ENCODE measurements around the gene CDHR5. TPM values are rescaled to one million over a fixed set of nuclear protein-coding genes. Genes with fewer than 3 reads are reported as not detected.
A peak's percentile ranks its signal among the peaks of the same experiment; 100 is the strongest.

CDHR5 gene
- not detected in 2 replicates for total RNA-seq

- H4K20me1 ChIP-seq (ENCODE audit: insufficient read depth, low read length): peaks cover 6% of the 10 kb centered on the region
- DNase-seq (ENCODE audit: insufficient read length, low spot score, missing footprints): no peak
- TF ChIP-seq, protein P1, sequence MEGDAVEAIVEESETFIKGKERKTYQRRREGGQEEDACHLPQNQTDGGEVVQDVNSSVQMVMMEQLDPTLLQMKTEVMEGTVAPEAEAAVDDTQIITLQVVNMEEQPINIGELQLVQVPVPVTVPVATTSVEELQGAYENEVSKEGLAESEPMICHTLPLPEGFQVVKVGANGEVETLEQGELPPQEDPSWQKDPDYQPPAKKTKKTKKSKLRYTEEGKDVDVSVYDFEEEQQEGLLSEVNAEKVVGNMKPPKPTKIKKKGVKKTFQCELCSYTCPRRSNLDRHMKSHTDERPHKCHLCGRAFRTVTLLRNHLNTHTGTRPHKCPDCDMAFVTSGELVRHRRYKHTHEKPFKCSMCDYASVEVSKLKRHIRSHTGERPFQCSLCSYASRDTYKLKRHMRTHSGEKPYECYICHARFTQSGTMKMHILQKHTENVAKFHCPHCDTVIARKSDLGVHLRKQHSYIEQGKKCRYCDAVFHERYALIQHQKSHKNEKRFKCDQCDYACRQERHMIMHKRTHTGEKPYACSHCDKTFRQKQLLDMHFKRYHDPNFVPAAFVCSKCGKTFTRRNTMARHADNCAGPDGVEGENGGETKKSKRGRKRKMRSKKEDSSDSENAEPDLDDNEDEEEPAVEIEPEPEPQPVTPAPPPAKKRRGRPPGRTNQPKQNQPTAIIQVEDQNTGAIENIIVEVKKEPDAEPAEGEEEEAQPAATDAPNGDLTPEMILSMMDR (IDR thresholded peaks at IDR 0.05; ENCODE audit: extremely low read depth, low read depth, low read length): no peak
Observed at GRCh38 chr11:624705-625635, at the start of gene CDHR5. CDHR5 (minus strand) TSS chr11:624955; CDS start chr11:624902, 53 bp downstream.

GRCh38 chr11:674406-674805, 49.7 kb upstream of the CDHR5 start:
- no peak for DNase-seq (ENCODE audit: insufficient read length, low spot score, missing footprints)

More at GRCh38 chr11:624705-625635, at the start of gene CDHR5:
- H3K79me2 ChIP-seq (ENCODE audit: insufficient read depth, low read length): no peaks in the 10 kb centered on the region
- no peaks in the 10 kb centered on the region for H3K36me3 ChIP-seq (ENCODE audit: insufficient read depth, low read length)
- H3K4me1 ChIP-seq (ENCODE audit: insufficient read depth, low read length): peaks cover 15% of the 10 kb centered on the region
- no peak within 1 kb of the TSS for H3K4me2 ChIP-seq (ENCODE audit: insufficient read depth, low read length)
- H3K27ac ChIP-seq (ENCODE audit: low read depth, low read length): no peak within 1 kb of the TSS
- H3K4me3 ChIP-seq (ENCODE audit: insufficient read depth, low read length): no peak within 1 kb of the TSS
- no peak within 1 kb of the TSS for H2AFZ ChIP-seq (ENCODE audit: low read length)
- no peaks in the 10 kb centered on the region for H3K27me3 ChIP-seq (ENCODE audit: insufficient read depth, low read length)
- no peaks in the 10 kb centered on the region for H3K9me3 ChIP-seq (ENCODE audit: low read depth, low read length)

DNA sequence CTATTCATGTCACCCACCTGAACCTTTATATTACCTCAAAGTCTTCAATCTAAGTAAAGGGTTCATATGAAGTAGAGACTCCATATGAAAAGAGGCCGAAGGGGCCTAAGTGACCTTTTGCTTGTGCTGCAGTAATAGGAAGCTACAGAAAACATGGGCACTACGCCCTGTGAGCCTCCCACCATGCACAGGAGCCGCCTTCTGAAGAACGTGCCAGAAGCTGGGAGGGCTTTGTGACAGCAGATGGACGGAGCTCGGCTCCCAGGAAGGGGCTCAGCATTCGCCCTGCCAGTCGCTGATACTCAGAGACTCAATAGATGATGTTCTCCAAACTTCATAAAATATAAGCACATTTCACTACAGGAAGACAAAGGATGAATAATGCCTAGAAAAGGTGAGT, 49.1 kb upstream of the CDHR5 start:
- H3K36me3 ChIP-seq (ENCODE audit: insufficient read depth, low read length): peaks cover 39% of the 10 kb centered on the region
- H3K4me3 ChIP-seq (ENCODE audit: insufficient read depth, low read length): no peak overlapping the region
- DNase-seq (ENCODE audit: insufficient read length, low spot score, missing footprints): no peak
- H3K27ac ChIP-seq (ENCODE audit: low read depth, low read length): no peak overlapping the region
- TF ChIP-seq, protein P1 (IDR thresholded peaks at IDR 0.05; ENCODE audit: extremely low read depth, low read depth, low read length): no peak
- no peak overlapping the region for H2AFZ ChIP-seq (ENCODE audit: low read length)
- no peaks in the 10 kb centered on the region for H3K4me1 ChIP-seq (ENCODE audit: insufficient read depth, low read length)
- H3K4me2 ChIP-seq (ENCODE audit: insufficient read depth, low read length): no peak overlapping the region
- no peaks in the 10 kb centered on the region for H3K27me3 ChIP-seq (ENCODE audit: insufficient read depth, low read length)
- H3K79me2 ChIP-seq (ENCODE audit: insufficient read depth, low read length): no peaks in the 10 kb centered on the region
- peaks cover 3% of the 10 kb centered on the region for H4K20me1 ChIP-seq (ENCODE audit: insufficient read depth, low read length)
- H3K9me3 ChIP-seq (ENCODE audit: low read depth, low read length): no peaks in the 10 kb centered on the region

More at GRCh38 chr11:674406-674805, 49.7 kb upstream of the CDHR5 start:
- no peaks in the 10 kb centered on the region for H3K27me3 ChIP-seq (ENCODE audit: insufficient read depth, low read length)
- no peak overlapping the region for H3K4me3 ChIP-seq (ENCODE audit: insufficient read depth, low read length)
- no peaks in the 10 kb centered on the region for H3K9me3 ChIP-seq (ENCODE audit: low read depth, low read length)
- no peak overlapping the region for H2AFZ ChIP-seq (ENCODE audit: low read length)
- H3K4me2 ChIP-seq (ENCODE audit: insufficient read depth, low read length): no peak overlapping the region
- TF ChIP-seq, protein P1 (IDR thresholded peaks at IDR 0.05; ENCODE audit: extremely low read depth, low read depth, low read length): no peak
- no peaks in the 10 kb centered on the region for H3K79me2 ChIP-seq (ENCODE audit: insufficient read depth, low read length)
- peaks cover 43% of the 10 kb centered on the region for H3K36me3 ChIP-seq (ENCODE audit: insufficient read depth, low read length)
- no peak overlapping the region for H3K27ac ChIP-seq (ENCODE audit: low read depth, low read length)
- H3K4me1 ChIP-seq (ENCODE audit: insufficient read depth, low read length): no peaks in the 10 kb centered on the region
- H4K20me1 ChIP-seq (ENCODE audit: insufficient read depth, low read length): peaks cover 3% of the 10 kb centered on the region

DNA sequence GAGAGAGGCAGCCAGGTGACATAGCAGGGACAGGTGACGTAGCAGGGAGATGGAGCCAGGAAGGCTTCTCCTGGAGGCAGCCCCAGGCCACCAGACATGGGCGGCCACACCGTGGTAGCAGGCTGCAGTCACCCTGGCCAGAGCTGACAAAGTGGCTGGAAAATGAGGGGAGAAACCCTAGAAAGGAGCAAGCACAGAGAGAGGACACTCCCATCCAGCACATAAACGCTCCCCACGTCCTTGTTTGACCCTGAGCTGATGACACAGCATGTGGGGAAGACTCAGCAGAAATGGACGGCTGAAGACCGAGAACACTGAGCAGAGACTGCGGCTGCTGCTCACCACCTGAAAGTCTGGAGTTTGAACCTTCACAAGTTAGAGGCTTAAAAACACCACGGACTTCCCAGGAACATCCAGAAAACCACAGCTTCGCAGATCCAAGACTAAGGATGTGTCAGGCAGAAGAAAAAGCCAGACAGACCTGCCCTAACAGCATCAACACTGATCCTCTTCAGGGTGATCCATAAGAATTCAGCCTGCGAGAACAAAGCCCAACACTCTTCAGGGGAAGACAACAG, 41.0 kb upstream of the CDHR5 start:
- Histone ChIP-seq H3K4me2 (ENCODE audit: insufficient read depth, low read length) (no peak overlapping the region), H4K20me1 (ENCODE audit: insufficient read depth, low read length) (peaks cover 8% of the 10 kb centered on the region), H3K4me1 (ENCODE audit: insufficient read depth, low read length) (no peaks in the 10 kb centered on the region), H3K27ac (ENCODE audit: low read depth, low read length) (no peak overlapping the region), H2AFZ (ENCODE audit: low read length) (no peak overlapping the region), H3K79me2 (ENCODE audit: insufficient read depth, low read length) (peaks cover 4% of the 10 kb centered on the region), H3K36me3 (ENCODE audit: insufficient read depth, low read length) (peaks cover 17% of the 10 kb centered on the region), H3K9me3 (ENCODE audit: low read depth, low read length) (no peaks in the 10 kb centered on the region), H3K27me3 (ENCODE audit: insufficient read depth, low read length) (no peaks in the 10 kb centered on the region), H3K4me3 (ENCODE audit: insufficient read depth, low read length) (no peak overlapping the region)
- TF ChIP-seq, protein P1 (IDR thresholded peaks at IDR 0.05; ENCODE audit: extremely low read depth, low read depth, low read length): no peak
- DNase-seq (ENCODE audit: insufficient read length, low spot score, missing footprints): peak; percentile 86

All from osteoblast (primary cell).